Inflammatory macrophage treated with lipopolysaccharide for 1 hour (primary cell): ENCODE measurements around the gene HOGA1.
A peak's percentile ranks its signal among the peaks of the same experiment; 100 is the strongest.
"Not testable (repeated sequence)": the region's sequence is repeated elsewhere in the genome, so short reads cannot be mapped to it uniquely, and the experiment has no call there.

Experiments
- DNase-seq, 2 donors: peaks; one replicate each; pipeline ENCODE4 v3.0.0-alpha.2; 2020 to 2022

HOGA1 gene

DNA sequence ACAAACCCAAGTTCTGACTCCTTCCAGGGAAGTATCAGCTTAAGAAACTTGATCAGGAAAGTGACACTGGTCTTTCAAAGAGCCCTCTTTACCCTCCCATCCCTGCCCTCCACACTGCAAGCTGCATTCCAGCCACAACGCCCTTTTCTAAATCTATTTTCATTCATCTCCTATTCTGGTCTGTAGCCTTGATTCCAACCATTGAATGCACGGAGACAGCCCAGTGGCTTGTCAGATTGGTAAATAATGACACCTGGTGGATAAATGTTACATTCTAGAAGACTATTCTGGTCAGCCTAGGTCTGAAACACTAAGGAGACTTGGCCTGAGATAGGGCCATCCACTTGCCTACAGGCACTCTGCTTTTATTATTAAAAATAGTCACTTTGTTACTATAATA, 28.2 kb downstream of the HOGA1 start:
- peak in 1 of 2 donors; percentile 25 for DNase-seq

DNA sequence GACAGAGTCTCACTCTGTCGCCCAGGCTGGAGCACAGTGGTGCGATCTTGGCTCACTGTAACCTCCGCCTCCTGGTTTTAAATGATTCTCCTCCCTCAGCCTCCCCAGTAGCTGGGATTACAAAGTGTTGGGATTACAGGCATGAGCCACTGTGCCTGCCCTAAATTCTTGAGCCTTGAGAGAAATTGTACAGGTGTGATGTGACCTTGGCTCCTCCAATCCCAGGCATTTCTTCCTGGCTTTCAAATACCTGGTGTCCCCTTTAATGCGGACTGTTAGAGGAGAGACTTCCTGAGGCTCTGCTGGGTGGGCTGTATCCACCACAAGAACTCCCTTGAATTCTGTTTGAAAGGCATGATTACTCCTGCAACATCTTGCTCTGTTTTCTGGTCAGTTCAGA, 34.1 kb downstream of the HOGA1 start:
- DNase-seq: no peak

DNA sequence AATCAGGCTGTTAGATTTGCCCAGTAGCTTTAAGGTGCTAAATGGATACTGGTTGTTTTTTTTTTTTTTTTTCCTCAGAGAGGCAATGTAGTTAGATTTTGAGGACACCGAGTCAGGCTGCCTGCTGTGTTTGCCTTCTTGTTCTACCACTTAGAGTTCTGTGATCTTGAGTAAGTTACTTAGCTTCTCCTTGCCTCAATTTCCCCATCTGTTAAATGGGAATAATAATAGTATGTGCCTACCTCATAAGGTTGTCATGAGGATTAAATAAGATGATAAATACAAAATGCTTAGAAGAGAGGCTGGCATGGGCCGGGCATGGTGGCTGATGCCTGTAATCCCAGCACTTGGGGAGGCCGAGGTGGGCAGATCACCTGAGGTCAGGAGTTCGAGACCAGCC, 34.5 kb downstream of the HOGA1 start:
- DNase-seq: no peak

DNA sequence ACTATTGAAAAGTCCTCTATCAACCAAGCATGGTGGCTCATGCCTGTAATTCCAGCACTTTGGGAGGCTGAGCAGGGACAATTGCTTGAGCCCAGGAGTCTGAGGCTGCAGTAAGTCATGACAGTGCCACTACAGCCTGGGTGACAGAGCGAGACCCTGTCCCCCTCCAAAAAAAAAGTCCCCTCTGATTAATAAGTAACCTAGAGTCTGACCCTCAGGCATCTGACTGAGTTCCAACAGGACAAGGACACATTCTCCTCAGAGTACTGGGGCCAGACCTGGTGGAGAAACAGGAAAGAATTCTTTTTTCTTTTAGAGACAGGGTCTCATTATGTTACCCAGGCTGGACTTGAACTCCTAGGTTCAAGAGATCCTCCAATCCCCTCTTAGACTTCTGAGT, 39.1 kb downstream of the HOGA1 start:
- DNase-seq: no peak

DNA sequence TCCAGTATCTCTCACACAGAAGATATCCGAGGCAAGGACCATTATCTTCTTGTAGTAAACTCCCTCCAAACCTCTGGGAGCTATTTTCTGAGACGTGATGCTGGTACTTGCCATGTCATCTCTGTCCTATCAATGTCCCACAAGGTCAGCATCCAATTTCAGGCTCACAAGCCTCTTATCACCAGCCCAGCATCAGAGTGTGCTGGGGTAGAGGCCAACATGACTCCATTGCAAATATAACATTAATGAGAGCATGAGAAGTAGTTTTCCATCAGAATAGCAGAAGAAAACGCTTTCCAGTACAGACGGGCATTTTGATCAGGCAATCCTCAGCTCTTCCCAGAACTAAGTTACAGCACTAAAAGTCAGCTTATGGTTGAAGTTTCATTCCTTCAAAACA, 43.5 kb downstream of the HOGA1 start:
- no peak for DNase-seq

DNA sequence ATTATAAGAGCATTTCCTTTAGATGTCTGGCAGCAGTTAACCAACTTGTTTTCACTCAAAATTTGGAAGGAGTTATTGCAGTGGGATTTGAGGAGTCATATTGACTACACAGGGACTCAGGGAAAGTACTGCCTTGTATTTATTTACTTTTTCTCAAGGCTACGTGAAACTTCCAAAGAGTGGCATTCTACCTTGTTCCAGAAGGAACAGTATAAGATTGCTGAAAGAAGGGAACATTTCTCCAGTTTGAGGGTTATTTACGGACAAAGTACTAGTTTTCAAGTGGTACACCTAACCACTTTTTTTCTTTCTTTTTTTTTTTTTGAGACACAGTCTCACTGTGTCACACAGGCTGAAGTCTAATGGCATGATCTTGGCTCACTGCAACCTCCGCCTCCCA, 44.0 kb downstream of the HOGA1 start:
- no peak for DNase-seq

DNA sequence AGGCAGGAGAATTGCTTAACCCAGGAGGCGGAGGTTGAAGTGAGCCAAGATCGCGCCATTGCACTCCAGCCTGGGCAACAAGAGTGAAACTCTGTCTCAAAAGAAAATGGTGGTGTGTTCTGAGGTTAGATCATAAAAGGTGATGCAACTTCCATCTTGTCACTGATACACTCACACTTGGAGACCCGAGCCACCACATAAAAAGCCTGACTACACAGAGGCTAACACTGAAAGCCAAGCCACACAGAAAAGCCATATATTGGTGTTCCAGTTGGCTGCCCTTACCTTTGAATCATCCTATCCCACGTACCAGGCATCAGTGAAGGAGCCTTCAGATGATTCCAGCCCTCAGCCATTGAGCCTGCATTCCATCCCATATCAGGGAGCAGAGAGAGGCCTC, 45.1 kb downstream of the HOGA1 start:
- no peak for DNase-seq

DNA sequence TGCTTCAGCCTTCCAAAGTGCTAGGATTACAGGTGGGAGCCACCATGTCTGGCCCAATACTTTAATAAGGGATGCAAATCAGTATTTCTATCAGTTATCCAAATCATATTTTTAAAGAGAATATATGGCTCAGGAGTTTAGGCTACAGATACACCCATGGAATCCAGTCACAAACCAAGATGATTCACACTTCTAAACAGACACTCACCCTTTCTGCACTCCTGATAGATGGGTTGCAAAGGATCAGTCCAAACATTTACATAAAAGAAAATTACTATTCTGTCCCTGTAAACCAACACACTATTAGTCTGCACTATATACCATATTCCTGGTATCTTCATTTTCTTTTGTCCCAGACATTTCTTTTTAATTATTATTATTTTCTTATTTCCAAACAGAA, 46.9 kb downstream of the HOGA1 start:
- no peak for DNase-seq

DNA sequence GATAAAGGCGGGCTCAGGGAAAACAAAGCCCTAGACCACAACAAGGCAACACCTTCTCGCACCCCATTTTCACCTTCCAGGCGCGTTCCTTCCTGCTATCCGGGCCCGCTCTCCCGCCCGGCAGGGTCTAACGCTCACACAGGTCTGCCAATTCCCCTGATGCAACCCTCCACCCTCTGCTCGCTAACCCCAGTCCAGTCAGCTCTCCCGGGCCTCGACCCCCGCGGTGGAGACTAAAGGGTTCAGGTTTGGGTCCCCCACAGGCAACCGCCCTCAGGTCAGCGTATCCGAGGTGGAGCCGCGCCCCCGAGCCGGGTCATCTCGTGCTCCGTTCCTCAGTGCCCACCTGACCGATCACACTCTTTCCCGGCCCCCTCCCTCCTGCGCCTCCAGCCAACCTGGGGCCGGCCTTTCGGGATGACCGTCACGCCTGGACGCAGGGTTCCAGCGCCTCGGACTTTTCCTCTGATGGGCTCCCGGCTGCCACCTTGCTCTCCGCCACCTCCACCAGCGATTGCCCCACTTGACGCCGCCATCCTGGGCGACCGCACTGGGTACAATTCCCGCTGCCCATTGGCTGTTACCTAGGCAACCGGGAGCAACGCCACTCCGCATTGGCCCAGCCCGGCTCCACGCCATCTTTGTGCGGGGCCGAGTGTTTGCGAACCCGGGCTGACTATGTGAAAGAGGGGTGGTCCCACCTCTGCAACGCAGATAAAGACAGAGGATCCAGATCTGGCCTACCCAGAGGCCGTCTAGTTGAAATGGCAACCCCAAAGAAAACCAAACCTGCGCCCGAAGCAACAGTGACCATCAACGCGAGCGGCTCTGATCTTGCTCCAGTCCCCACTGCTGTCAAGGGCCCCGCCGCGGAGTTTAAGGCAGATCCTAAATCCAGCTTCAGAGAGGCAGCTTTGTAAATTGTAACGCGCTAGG, 49.0 kb downstream of the HOGA1 start, which contains the start of gene MORN4:
MORN4 (minus strand) TSS at position 552 of the 936 bp plus-strand sequence. CDS start 13,847 bp downstream, outside the sequence.
- peak; percentile 87 to 96 for DNase-seq

DNA sequence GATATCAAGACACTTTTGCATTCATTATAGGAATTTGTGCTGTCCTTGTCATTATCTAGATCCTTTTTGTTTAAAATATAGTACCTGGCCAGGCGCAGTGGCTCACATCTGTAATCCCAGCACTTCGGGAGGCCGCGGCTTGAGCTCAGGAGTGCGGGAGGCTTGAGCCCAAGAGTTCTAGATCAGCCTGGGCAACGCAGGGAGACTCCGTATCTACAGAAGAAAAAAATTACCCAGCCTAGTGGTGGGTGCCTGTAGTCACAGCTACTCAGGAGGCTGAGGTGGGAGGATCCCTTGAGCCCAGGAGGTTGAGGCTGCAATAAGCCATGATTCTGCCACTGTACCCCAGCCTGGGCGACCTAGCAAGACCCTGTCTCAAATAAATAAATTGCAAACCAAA, 49.7 kb downstream of the HOGA1 start:
- DNase-seq: no peak

DNA sequence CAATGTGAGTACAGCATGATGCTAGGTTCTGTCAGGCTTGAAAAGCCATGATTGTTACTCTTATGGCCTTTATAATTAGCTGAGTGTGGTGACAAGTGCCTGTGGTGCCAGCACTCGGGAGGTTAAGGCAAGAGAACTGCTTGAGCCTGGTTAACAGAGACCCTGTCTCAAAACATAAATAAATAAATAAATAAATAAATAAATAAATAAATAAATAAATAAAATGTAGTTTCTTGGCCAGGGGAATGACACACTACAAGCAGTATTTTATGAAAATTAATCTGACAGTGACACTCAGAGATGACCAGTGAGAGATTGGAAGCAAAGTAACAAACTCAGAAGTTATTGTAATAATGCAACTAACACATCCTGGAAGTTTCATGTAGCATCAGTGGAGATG, 51.4 kb downstream of the HOGA1 start:
- no peak for DNase-seq

DNA sequence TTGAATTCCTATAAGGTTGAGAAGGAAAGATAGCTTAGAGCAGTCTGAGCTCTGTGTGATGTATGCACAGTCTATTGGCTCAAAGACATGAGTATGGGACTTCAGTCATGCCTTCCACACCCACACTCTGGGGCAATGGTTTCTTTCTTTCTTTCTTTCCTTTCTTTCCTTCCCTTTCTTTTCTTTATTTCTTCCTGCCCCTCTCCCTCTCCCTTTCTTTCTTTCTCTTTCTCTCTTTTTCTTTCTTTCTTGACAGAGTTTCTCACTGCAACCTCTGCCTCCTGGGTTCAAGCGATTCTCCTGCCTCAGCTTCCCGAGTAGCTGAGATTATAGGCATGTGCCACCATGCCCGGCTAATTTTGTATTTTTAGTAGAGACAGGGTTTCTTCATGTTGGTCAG, 54.9 kb downstream of the HOGA1 start:
- DNase-seq: not testable (repeated sequence)

DNA sequence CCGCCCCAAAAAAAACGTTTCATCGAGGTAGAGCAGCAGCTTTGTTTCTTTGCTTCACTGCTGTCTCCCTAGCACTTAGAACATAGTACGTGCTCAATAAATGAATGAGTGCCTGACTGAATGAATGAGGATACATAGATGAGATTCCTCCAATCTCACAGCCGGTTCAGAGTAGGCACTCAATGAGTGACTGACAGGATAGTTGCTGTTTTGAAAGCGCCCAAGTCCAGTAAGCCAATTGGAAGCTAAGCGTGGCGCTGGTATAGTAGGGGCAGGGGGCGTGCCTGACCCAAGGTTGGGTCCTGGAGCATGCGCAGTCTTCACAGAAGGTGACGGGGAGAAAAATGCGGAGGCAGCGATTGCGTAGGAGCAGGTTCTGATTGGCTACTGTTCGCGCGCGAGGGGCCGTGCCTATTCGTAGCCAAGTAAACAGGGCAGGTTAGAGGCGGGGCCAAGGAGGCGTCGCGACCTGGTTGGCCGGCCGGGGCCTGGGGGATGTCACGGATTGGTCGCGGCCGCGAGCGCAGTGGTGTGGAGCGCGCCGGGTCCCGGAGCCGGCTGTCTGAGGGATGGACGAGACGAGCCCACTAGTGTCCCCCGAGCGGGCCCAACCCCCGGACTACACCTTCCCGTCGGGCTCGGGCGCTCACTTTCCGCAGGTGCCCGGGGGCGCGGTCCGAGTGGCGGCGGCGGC, 56.1 kb downstream of the HOGA1 start, which contains the start of gene PI4K2A:
PI4K2A (plus strand) TSS at position 498 of the 694 bp plus-strand sequence; CDS start at position 570, 72 bp downstream.
- peak; percentile 100 for DNase-seq

DNA sequence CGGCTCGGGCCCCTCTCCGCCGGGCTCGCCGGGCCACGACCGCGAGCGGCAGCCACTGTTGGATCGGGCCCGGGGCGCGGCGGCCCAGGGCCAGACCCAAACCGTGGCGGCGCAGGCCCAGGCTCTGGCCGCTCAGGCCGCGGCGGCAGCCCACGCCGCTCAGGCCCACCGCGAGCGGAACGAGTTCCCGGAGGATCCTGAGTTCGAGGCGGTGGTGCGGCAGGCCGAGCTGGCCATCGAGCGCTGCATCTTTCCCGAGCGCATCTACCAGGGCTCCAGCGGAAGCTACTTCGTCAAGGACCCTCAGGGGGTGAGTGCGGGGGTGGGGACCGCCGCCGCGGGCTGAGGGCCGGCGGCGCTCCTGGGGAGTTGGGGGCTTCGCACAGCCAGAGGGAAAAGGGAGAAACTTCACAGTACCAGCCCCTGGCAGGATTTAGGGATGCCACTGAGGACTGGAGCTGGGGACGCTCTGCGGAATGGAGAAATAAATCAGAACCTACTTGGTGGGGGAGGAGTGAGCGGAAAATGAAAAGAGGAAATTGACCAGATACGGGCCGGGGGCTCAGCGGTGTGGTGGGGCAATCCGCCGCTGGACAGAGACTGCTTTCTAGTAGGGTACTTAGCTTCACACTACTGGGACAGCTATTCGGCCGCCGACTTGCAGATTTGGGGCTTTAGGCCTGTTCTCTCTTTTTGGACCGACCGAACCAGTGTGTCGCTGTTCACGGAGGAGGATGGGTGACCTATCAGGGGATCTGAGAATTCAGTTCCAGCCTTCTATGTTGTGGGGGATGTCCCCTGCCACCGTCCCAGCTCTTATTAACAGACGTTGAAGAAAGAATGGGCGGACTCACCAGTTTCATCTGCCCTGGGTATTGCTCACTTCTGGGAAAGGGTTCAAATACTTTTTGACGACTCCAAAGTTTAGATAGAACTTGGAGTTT, 57.0 kb downstream of the HOGA1 start:
- peak; percentile 52 to 58 for DNase-seq

DNA sequence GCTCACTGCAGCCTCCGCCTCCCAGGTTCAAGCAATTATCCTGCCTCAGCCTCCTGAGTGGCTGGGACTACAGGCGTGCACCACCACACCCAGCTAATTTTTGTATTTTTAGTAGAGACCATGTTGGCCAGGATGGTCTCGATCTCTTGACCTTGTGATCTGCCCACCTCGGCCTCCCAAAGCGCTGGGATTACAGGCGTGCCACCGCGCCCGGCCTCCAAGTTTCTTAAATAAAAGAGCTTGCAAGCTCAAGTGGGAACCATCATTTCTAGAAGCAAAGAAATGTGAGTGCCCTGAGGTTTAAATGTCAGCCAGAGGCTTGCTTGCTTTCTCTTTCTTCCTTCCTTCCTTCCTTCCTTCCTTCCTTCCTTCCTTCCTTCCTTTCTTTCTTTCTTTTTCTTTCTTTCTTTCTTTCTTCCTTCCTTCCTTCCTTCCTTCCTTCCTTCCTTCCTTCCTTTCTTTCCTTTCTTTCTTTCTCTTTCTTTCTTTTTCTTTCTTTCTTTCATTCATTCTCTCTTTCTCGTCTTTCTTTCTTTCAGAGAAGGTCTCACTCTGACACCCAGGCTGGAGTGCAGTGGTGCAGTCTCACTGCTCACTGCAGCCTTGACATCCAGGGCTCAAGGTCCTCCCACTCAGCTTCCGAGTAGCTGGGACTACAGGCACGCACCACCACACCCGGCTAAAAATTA, 58.4 kb downstream of the HOGA1 start:
- DNase-seq: not testable (repeated sequence)

DNA sequence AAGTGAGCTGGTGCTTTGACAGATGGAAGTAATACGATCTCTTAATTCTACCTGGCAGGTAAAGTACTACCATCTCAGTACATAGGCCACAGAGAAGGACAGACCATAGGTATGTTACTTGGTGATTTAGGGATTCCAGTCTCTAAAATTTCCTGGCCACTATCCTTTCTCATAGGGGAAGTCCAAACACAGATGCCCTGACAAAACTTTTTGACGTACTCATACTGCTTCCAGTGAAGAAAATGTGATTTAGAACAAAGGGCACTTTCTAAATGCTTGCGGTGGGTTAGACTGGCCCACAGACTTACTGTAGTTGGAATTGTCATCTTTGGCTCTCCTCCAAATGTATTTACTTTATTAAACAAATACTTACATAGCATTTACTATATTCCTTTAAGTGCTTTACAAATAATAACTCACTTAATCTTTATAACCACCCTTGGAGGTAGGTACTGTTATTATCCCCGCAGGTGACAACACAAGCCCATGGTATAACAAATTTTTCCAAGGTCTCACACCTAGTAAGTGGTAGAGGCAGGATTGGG, 59.3 kb downstream of the HOGA1 start:
- DNase-seq: peak; percentile 27 to 43

DNA sequence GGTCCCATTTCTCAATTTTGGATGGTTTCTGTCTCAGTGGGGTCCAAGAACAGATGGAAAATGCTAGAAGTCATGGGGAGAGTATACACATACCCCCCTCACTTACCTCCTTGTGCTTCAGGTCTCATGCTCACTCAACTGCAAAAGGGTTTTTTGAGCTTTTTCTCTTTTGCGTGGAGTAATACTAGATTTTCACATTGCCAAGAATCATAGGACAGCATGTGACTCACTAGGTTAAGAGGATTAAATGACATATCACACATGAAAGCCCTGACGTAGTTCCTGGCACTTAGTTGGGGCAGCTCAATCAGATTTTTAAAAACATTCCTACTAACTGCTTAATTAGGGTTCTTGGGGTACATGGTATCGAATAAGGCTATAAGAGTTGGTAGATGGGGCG, 60.7 kb downstream of the HOGA1 start:
- DNase-seq: peak in 1 of 2 donors; percentile 73

DNA sequence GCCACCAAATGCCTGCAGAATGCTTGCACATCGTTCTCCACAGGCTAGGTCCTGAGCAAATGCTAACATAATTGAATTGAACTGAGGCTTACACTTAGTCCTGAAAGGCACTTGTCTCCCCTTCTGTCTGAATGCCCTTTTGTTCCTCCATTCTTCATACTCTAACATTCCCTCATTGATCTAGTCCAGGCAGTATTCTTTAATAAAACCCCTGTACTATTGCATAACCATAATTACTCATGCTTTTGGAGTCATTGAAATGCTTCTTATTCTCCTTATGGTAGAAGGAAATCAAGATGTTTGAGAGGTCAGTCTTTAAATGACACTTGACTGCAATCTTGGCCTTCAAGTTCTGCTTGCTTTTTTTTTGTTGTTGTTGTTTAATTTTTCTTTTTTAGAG, 63.4 kb downstream of the HOGA1 start:
- peak; percentile 60 to 75 for DNase-seq

DNA sequence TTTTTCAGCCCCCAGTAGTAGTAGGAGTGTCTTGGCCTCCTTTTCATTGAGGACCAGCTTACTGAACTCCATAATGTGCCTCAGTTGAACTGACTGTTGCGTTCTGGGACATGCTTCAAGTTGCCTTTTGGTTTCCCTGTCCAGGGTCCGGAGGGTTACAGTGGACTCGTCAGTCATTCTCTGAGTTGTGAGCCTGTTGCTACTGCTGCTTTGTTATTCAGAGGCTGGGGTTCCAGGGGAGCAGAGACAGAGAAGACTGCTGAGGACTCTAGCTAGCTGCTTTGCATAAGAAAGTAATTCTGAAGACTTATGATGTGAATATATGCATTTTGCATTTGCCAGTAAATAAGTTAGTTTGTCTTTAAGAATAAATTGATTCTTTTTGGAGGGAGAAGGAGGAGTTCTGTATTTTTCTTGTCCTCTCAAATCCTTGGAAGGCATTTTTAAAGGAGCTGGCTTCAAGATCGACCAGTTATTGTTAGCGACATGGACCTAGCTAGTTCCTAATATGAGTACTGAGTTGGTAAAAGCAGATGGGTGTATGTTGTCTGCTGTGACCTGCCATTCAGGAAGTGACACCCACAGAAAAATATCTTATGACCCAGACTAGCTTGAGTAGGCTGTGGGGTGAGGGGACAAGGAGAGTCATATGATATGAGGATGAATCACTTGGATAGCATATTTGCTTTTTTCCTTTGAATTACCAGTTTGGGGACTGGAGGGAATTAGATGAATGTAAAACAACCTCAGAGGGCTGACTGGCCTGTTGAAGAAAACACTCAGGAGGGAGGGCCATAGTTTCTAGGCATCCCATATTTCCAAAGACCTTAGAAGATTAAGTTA, 64.6 kb downstream of the HOGA1 start:
- DNase-seq: peak; percentile 91 to 98

DNA sequence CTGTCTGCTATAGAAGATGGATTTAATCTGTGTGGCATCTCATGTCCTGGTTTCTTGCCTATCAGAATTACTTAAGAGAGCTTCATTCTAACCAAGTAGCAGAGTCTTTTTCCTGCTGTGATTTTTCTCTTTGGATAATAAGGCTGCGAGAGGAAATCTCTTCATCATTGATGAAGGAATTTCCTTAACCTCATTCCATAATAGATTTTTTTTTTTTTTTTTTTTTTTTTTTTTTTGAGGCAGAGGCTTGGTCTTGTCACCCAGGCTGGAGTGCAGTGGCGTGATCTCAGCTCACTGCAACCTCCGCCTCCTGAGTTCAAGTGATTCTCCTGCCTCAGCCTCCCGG, 65.2 kb downstream of the HOGA1 start:
- DNase-seq: not testable (repeated sequence)

DNA sequence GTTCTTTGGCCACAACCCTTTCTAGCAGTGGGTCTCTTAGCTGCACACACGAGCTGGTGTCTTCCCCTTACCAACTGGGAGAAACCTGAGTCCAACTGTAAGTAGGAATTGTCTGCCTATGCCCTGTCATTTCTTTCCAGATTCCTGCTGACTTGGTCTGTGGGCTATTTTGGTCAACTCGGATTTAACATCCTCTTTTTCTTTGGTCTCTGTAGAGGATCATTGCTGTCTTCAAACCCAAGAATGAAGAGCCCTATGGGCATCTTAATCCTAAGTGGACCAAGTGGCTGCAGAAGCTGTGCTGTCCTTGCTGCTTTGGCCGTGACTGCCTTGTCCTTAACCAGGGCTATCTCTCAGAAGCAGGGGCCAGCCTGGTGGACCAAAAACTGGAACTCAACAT, 66.5 kb downstream of the HOGA1 start:
- peak; percentile 29 to 32 for DNase-seq
